ENCODE data around the gene PTX4. TPM values are rescaled to one million over a fixed set of nuclear protein-coding genes. Genes with fewer than 3 reads are reported as not detected.

The PTX4 gene
- total RNA-seq, 1 experiment from 2014 or later, result not detected

DNA sequence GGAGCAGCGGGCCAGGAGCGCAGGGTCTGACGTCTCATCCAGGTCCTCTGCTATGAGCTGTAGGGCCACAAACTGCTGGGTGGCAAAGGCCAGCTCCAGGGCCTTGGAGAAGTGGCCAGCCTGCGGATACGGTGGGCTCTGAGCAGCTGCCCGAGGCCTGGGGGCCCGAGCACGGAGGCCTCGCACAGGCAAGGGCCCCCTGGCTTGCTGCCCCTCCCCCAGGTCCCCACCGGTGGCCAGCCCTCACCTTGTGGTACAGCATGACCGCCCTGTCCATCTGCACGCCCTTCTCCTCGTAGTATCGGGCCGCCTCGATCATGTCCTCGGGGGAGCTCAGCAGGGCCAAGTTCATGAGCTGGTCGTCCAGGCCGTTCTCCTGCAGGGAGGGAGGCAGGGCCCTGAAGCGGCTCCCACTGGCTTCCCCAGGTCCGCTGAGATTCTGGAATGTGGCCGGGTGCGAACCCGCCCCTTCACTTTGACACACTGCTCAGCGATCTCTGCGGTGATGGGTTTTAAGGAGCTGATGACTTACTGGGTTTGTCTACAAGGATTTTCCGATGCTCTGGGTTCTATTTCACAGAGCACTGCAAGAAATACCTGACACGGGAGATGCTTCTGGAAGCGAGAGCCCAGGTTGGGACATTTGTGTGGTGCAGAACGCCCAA is 35.0 kb upstream of the PTX4 start:
- no peak for DNase-seq (ENCODE audit: low spot score)

DNA sequence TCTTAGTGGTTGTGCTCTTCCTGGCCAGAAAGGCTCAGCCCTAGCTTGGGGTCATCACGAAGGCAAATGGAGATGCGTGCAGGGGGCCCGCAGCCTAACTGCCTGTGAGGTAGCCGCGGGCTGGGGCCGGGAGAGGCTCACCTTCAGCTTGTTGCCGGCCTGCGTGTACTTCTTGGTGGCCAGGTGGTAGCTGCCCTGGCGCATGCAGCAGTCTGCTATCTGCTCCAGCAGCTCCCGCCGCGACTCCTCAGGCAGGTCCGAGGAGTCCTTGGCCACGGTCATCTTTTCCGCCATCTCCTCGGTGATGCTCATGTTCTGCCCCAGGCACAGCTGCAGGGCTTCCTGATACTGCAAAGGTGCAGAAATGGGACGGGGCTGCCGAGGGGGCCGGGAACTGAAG is 31.7 kb upstream of the PTX4 start:
- no peak for DNase-seq (ENCODE audit: low spot score)

DNA sequence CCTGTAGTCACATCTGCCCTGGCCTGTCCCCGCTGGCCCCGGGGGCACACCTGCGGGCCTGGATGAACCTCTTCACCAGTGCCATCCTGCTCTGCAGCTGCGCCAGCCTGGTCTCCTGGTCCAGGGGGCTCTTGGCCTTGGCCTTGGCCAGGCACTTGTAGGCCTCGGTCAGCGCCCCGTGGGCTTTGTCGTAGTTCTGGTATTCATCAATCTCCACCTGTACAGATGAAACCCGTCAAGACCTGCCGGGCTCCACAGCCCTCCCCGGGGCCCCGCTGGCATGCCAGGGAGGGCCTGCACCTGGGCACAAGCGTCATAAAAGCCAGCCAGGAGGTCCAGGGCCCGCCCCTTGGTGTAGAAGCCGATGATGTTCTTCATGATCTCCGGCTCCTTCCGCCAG is 31.1 kb upstream of the PTX4 start:
- DNase-seq (ENCODE audit: low spot score), result no peak

DNA sequence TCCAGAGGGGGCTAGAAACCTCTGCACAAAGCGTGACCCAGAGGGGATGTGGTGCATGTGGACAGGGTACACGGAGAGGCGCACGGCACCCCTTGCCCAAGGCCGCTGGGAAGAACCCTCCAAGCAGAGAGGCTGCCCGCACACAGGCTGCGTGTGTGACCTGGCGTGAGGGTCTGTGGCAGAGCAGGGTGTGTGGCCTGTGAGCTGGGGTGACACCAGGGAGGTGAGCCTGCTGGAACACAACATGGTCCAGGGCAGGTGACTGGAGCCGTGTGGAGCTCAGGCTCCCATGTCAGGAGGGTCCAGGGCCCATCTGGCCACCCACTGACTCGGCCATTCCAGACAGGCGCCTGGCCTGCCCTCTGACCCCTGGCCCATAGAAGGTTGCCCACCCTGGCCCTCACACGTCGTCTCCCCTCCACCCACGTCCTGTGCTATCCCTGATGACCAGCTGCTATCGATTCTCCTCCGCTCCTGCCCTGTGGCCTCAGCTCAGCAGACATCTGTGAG is 29.9 kb upstream of the PTX4 start:
- no peak for DNase-seq (ENCODE audit: low spot score)

DNA sequence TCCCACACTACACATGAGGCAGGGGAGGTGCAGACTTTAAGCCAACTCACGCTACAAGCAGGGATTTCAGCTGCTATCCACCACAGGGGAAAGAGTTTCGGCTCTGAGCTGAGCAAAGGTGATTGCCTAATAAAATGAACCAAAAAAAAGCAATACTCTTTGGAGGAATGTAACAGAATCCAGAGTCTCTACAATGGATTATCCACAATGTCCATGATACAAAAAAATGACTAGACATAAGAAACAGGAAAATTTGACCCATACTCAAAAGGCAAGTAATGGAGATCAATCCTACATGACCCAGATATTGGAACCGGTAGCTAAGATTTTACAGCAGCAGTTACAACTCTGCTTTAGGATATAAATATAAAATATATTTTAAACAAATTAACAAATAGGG is 25.8 kb upstream of the PTX4 start:
- DNase-seq (ENCODE audit: low spot score), result no peak

DNA sequence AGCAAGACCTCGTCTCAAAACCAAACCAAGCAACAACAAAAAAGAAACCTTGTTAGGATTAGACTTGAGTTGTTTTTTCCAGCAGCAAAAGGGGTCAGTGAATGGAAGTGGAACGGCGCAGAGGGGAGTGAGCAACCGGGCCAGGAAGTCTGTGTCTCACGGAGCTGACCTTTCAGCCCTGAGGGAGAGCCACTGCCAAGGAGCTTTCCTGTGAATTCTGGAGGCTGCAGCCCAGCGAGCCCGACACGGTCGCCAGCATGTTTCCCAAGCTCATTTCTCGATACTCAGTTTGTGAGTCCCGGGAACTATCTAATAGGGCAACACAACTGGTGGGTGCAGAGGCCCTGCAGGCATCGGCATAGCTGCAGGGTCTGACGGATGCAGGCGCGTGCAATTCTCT is 24.0 kb upstream of the PTX4 start:
- DNase-seq (ENCODE audit: low spot score), result no peak

DNA sequence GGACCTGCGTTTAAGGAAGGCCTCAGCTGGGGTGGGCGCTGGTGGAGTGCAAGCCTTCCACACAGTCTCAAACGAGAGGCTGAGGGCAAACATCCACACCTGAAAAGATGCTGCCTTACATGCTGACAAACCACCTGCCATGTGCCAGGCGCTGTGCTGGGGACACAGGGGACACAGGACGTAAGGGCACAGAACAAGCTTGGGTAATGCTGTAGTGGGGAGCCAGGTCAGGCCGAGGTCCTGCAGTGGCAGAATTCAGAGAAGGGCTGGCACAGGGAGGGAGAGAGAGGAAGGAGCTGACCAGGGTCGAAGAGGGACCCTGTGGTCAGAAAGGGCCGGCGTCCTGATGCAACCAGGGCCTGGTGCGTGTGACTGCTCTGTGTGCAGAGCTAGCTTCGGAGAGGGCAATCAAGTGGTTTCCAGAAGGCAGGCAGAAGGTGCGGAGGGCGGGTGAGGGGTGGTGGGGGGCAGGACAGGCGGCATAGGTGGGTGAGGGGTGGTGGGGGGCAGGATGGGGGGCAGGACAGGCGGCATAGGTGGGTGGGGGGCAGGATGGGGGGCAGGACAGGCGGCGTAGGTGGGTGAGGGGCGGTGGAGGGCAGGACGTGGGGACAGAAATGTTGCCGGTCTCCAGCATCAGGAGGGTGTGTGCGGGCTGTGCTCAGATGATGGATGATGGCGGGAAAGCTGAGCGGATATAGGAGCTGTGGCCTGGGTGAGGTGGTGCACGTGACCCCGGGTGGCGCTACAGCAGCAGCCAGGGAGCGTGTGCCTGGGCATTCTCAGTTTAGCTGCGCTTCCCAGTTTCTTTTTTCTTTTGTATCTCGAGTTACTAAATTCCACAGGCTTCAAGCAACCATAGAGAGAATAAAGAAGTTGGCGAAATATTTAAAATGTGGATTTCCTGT is 23.2 kb upstream of the PTX4 start:
- DNase-seq (ENCODE audit: low spot score), result no peak

DNA sequence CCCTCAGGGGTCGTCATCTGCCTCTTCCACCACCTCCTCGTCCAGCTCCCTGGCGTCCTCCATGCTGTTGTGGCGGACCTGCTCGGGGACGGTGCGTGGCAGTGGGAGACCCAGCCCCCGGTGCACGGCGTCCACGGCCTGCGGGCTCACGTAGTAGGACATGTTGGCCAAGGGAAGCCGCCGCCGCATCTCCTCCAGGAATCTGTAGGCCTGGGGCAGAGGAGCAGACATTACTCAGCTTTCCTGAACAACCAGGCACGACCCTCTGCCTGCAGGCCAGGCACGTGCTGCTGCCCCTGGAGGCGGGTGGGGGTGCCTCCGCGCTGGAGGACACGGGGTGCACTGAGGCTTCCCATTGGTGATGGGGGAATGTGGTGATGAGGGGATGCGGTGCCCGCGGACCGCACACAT is 22.2 kb upstream of the PTX4 start:
- DNase-seq (ENCODE audit: low spot score), result no peak

DNA sequence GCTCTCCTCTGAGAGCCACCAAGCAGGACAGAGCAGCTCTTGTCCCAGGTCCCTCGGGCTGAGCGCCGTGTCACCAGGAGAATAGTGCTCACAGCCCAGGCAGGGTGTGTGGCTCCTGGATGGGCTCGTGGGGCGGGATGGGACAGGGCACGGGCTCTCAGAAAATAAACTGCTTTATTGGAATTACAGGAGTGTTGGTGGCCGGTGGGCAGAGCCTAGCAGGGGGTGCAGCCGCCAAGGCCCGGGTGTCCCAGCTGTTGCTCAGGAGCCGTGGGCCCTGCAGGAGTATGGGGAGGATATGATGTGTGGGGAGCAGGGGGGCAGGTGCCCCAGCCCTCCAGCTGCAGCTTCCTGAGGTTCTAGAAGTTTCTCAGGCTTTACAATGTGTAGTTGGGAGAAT is 21.5 kb upstream of the PTX4 start:
- no peak for DNase-seq (ENCODE audit: low spot score)

DNA sequence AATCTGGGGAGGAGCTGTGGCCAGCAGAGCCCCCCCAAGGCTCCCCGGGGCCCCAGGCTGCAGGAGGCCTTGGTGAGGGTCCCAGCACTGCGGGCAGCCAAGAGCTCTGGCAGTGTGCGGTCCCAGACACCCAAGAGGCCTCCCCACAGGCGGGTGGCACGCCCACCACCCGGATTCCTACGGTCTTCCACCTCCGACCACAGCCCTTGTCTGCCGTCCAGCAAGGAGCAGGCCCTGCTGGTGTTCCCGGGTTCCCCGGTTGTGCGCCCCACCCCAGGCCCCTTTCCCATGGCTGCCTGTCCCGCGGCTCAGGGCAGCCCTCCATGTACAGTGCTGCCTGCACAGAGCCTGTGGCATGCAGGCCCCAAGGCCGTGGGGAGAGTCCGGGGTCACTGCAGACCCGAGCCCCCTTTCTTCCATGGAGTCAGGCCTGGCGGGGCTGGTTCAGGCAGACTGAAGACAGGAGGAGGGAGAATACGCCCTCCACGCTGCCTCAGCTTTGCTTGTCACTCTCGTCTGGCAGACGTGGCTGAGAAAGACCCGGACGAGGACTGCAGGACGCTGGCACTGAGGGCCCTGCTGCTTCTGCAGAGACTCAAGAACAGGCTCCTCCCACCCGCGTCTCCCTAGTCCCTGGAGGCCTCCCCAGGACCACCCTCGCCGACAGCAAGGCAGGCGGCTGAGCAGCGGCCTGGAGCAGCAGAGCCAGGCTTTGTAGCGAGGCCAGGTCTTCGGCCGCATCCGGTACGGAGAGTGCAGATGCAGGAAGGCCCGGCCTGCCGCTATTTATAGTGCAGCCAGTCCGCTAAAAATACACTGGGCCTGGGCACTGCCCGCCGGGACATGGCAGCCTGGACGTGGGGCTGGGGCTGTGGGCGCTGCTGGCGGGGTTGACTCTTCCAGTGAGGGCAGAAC is 20.8 kb upstream of the PTX4 start:
- no peak for DNase-seq (ENCODE audit: low spot score)

DNA sequence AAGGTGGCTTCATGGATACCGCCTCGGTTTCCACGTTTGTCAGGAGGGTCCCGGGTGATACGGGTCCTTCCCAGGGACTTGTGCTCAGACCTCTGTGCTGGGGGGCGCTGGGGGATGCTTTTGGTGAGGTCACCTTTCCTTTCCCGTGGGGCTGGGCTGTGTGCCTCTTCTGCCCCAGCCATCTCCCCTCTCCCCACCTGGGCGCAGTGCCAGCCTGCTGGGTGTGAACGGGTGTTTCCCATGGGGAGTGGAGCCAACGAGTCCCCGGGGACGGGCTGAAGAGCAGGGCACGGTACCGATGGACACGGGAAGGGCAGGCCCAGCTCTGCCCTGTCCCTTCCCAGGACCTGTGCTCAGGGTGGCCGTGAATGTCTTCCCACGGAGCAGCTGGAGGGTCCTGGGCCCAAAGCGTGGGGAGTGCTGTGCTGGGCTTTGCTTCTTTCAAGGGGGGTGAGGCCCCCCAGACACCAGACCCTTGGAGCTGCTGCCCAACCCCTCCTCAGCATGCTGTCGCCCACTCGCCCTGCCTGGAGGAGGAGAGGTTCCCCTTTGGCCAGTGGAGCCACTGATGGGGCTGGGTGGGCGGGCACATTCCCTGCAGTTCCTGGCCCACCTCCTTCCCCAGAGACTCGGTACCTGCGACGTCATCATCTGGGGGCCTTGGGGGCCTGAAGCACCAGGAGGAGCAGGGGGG is 19.9 kb upstream of the PTX4 start:
- DNase-seq (ENCODE audit: low spot score), result no peak

DNA sequence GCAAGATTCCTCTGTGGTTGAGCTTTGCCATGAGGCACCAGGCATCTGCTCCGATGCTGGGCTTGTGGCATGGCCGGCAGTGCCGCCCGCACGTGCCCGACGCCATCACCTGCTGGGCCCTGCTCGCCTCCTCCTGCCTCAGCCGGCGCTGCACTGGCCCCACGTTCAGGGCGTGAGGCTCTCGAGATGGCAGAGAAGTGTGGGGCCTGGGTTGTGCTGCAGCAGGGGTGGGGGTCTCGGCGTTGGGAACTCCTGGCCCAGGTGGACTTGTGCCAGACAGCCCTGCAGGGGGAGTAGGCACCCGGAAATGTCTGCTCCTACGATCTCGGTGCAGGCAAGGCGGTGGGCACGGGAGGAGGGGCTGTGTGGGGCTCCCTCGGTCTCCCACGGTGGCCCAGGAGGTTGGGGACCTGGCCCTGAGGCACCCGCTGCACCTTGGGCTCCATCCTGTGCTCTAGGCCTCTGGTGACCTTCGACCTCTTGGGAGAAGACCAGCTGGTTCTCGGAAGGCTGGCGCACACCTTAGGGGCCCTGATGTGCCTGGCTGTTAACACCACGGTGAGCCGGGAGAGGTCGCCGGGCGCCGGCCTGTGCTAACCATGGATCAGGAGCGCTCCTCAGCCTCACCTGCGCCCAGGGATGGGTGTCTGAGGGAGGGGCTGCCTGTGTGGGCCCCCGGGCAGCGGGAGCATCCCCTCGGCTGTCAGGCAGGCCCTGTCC is 17.9 kb upstream of the PTX4 start:
- DNase-seq (ENCODE audit: low spot score), result no peak

DNA sequence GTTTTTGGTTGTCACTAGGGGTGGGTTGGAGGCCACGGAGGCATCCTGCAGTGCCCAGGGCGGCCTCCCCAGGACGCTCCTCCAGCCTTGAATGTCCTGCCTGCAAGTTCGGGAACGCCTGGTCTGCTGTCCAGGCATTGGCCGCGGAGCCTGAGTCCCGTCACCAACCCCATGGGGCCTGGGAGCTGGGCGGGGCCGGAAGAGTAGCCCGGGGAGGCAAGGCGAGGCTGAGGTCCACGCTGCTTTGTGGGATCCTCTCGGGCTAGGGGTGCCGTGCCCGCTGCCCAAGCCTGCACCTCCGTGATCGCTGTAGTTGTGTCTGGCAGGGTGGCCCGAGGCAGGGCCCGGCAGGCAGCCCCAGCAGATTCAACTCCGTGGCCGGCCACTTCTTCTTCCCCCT is 17.2 kb upstream of the PTX4 start:
- DNase-seq (ENCODE audit: low spot score), result no peak

DNA sequence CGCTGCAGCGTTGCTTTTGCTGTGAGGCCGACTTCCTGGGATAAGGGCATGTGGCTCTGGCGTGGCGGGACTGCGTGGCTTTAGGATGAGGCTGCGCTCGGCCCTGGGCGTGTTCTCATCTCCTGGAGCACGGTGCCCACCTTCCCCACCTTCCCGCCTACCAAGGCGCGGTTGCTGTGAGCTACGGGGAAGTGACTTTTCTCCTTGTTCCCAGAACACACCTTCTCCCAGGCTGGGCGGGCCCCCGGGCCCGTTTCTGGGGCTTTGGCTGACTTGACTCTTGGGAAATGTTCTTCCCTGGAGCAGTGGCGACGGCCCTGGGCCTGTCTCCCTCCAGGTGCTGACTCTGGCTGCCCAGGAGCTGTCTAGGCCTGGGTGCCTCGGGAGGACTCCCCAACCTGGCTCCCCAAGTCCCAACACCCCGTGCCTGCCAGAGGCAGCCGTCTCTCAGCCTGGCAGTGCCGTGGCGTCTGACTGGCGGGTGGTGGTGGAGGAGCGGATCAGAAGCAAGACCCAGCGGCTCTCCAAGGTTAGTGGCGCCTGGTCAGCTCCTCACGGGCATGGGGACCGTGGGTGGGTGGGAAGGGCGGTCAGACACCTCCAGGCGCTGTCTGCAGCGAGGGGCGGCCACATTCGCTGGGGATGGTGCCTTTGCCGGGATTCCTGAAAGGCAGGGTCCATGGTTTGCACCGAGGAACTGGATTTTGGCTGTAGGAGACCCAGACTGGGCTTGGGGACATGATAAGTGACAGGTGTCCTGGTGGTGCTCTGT is 16.5 kb upstream of the PTX4 start:
- no peak for DNase-seq (ENCODE audit: low spot score)

DNA sequence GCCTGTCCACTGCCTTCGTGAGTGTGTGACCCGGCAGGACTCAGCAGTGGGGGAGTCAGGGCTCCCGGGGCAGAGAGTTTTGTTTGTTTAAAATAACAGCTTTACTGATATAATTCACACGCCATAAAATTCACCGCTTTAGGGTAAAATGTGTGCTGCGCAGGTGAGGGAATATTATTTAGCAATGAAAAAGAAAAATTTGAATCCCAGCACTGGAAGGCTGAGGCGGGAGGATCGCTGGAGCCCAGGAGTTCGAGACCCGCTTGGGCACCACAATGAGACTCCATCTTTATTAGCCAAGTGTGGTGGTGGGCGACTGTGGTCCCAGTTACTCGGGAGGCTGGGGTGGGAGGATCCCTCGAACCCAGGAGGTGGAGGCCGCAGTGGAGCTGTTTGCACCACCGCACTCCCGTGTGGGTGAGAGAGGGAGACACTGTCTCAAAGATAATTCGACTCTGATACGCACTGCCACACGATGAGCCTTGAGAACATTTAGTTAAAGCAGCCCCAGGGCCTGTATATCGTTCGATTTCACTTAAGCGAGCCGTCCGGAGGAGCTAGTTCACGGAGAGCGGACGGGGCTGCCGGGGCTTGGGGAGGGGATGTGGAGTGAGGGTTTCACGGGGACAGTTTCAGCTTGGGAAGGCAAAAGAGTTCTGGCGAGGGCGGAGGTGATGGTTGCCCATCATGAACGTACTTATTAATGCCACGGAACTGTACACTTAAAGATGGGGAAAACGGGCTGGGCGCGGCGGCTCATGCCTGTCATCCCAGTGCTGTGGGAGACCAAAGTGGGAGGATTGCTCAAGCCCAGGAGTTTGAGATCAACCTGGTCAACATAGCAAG is 14.6 kb upstream of the PTX4 start:
- DNase-seq (ENCODE audit: low spot score), result no peak

DNA sequence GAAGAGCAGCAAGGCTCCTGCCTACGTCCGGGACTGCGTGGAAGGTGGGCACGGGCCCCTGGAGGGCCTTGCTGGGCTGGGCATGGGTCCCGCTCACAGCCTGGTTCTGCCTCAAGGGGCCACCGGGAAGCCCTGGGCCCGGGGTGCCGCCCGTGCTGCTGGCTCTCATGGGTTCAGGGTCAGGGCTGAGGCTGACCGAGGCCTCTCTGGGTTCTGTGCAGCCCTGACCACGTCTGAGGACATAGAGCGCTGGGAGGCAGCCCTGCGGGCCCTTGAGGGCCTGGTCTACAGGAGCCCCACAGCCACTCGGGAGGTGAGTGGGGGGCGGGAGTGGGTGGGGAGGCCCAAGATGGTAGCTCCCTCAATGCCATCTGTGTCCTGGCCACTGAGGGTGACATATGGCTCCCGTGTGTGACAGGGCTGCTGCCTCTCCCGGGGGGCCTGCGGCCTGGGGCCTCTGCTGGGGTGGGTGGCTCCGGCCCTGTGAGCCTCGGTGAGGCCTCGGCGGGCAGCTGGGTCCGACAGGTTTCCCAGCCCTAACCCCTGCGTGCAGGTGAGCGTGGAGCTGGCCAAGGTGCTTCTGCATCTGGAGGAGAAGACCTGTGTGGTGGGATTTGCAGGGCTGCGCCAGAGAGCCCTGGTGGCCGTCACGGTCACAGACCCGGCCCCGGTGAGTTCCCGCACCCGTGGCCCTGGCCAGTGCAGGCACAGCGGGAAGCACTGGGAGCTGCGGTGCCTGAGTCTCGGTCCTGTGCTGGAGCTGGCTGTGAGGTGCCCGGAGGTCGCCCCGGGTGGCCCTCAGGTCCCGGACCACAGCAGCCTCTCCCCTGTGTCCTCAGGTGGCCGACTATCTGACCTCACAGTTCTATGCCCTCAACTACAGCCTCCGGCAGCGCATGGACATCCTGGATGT is 13.6 kb upstream of the PTX4 start:
- DNase-seq (ENCODE audit: low spot score), result no peak

DNA sequence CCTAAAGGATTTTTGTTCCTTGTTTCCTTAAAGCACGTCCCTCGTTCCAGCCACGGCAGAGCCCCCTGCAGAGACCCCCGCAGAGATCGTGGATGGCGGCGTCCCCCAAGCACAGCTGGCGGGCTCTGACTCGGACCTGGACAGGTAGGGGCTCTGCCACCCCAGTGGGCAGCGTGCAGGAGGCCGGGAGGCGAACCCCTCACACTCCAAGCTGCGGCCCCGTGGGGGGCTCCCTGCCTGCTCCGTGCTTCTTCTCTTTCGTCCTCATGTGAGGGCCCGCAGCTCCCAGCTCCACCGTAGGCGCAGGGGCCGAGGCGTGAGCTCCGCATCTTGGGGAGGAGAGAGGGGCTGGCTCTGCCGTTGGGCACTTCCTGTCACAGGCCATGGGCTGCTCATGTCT is 12.9 kb upstream of the PTX4 start:
- no peak for DNase-seq (ENCODE audit: low spot score)
